SK-N-SH treated with all-trans-retinoic acid at 6 μM for 48 hours (cell line): Measurements from ENCODE around the gene CLCN3.

Experiments used
- ATAC-seq: fragments of 200-7000 bp; cut with Tn5 transposase; 3 replicates; pipeline ENCODE4 v1.9.1; 2020; ENCODE audit warnings: mild to moderate bottlenecking, moderate library complexity
- BACH2 ChIP-seq: fragments of 250-450 bp; sonication (Bioruptor Pico); IDR thresholded peaks from 2 replicates; pipeline ENCODE4 v1.9.0; 2021; ENCODE audit warnings: mild to moderate bottlenecking, borderline replicate concordance
- CSDC2 ChIP-seq: fragments of 250-450 bp; sonication (Bioruptor Pico); IDR thresholded peaks from 2 replicates; pipeline ENCODE4 v1.5.0; 2020; ENCODE audit warnings: mild to moderate bottlenecking, moderate library complexity
- ESRRG ChIP-seq: fragments of 250-450 bp; sonication (Bioruptor Pico); IDR thresholded peaks from 2 replicates; pipeline ENCODE4 v1.6.1; 2021; ENCODE audit warnings: mild to moderate bottlenecking
- GLIS3 ChIP-seq: fragments of 250-450 bp; sonication (Bioruptor Pico); IDR thresholded peaks from 2 replicates; pipeline ENCODE4 v1.5.0; 2020; ENCODE audit warnings: mild to moderate bottlenecking, moderate library complexity
- ISL1 ChIP-seq: fragments of 250-450 bp; sonication (Bioruptor Pico); IDR thresholded peaks from 2 replicates; pipeline ENCODE4 v2.1.2; 2022; ENCODE audit warnings: mild to moderate bottlenecking, moderate library complexity
- OSR1 ChIP-seq: fragments of 250-450 bp; sonication (Bioruptor Pico); IDR thresholded peaks from 2 replicates; pipeline ENCODE4 v1.8.0; 2022; ENCODE audit warnings: moderate library complexity, mild to moderate bottlenecking, inconsistent platforms
- PPARA ChIP-seq: fragments of 250-450 bp; sonication (Bioruptor Pico); IDR thresholded peaks from 2 replicates; pipeline ENCODE4 v1.5.0; 2020; ENCODE audit warnings: mild to moderate bottlenecking, borderline replicate concordance
- RARB ChIP-seq: fragments of 250-450 bp; sonication (Bioruptor Pico); IDR thresholded peaks from 2 replicates; pipeline ENCODE4 v1.8.0; 2021; ENCODE audit warnings: mild to moderate bottlenecking, moderate library complexity
- SNAI2 ChIP-seq: fragments of 250-450 bp; sonication (Bioruptor Pico); IDR thresholded peaks from 2 replicates; pipeline ENCODE4 v1.5.0; 2020; ENCODE audit warnings: mild to moderate bottlenecking, moderate library complexity
- TCF4 ChIP-seq: fragments of 250-450 bp; sonication (Bioruptor Pico); IDR thresholded peaks from 2 replicates; pipeline ENCODE4 v1.8.0; 2021; ENCODE audit warnings: mild to moderate bottlenecking, moderate library complexity, borderline replicate concordance
- TOX ChIP-seq: fragments of 250-450 bp; sonication (Bioruptor Pico); IDR thresholded peaks from 2 replicates; pipeline ENCODE4 v1.8.0; 2021; ENCODE audit warnings: mild to moderate bottlenecking, moderate library complexity, borderline replicate concordance
- ZC3H10 ChIP-seq: fragments of 250-450 bp; sonication (Bioruptor Pico); IDR thresholded peaks from 2 replicates; pipeline ENCODE4 v1.5.1; 2021; ENCODE audit warnings: mild to moderate bottlenecking, moderate library complexity
- ZFP3 ChIP-seq: fragments of 250-450 bp; sonication (Bioruptor Pico); IDR thresholded peaks from 2 replicates; pipeline ENCODE4 v1.5.0; 2020; ENCODE audit warnings: mild to moderate bottlenecking, moderate library complexity
- ZFP30 ChIP-seq: fragments of 450-650 bp; formaldehyde crosslinking; IDR thresholded peaks from 2 replicates; pipeline ENCODE4 v1.5.0; 2022; ENCODE audit warnings: mild to moderate bottlenecking, moderate library complexity
- ZNF565 ChIP-seq: fragments of 450-650 bp; formaldehyde crosslinking; conservative IDR thresholded peaks from 2 replicates; pipeline ENCODE4 v1.5.0; 2020; ENCODE audit warnings: low read depth, mild to moderate bottlenecking, moderate library complexity
- ZNF8 ChIP-seq: fragments of 450-650 bp; formaldehyde crosslinking; IDR thresholded peaks from 2 replicates; pipeline ENCODE4 v1.5.0; 2020; ENCODE audit warnings: mild to moderate bottlenecking, moderate library complexity
- TF ChIP-seq, protein P1 (sequence below): fragments of 250-450 bp; sonication (Bioruptor Pico); IDR thresholded peaks from 2 replicates; pipeline ENCODE4 v1.5.0; 2020; ENCODE audit warnings: mild to moderate bottlenecking, moderate library complexity
- TF ChIP-seq, protein P2 (sequence below): fragments of 250-450 bp; sonication (Bioruptor Pico); IDR thresholded peaks from 2 replicates; pipeline ENCODE4 v1.5.1; 2020; ENCODE audit warnings: low read depth, mild to moderate bottlenecking, moderate library complexity
- TF ChIP-seq, protein P3 (sequence below): fragments of 250-450 bp; sonication (Bioruptor Pico); IDR thresholded peaks from 2 replicates; pipeline ENCODE4 v1.8.0; 2021; ENCODE audit warnings: low read depth, mild to moderate bottlenecking, moderate library complexity, borderline replicate concordance

Gene CLCN3

DNA sequence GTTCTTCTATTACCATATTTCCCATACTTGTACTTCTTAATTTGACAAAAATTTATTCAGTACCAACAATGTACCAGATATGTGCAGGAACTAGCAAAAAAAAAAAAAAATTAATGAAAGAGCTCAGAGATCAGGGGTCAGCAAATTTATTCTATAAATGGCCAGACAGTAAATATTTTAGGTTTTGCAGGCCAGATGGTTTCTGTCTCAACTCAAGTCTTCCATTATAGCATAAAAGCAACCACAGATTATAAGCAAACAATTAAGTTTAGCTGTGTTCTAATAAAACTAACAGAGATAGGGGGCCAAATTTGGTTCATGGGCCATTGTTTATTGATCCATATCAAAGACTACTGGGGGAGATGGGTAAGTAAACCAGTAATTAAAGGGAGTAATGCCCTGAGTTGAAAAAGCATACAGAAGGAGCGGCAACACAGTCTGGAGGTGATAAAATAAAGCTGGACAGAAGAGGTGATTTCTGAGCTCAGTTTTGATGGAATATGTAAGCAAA lies 27.3 kb upstream of the CLCN3 start:
- ATAC-seq, result no peak
- TF ChIP-seq ZFP30 (CRISPR knock-in tag), result no peak
- TF ChIP-seq, protein P1, sequence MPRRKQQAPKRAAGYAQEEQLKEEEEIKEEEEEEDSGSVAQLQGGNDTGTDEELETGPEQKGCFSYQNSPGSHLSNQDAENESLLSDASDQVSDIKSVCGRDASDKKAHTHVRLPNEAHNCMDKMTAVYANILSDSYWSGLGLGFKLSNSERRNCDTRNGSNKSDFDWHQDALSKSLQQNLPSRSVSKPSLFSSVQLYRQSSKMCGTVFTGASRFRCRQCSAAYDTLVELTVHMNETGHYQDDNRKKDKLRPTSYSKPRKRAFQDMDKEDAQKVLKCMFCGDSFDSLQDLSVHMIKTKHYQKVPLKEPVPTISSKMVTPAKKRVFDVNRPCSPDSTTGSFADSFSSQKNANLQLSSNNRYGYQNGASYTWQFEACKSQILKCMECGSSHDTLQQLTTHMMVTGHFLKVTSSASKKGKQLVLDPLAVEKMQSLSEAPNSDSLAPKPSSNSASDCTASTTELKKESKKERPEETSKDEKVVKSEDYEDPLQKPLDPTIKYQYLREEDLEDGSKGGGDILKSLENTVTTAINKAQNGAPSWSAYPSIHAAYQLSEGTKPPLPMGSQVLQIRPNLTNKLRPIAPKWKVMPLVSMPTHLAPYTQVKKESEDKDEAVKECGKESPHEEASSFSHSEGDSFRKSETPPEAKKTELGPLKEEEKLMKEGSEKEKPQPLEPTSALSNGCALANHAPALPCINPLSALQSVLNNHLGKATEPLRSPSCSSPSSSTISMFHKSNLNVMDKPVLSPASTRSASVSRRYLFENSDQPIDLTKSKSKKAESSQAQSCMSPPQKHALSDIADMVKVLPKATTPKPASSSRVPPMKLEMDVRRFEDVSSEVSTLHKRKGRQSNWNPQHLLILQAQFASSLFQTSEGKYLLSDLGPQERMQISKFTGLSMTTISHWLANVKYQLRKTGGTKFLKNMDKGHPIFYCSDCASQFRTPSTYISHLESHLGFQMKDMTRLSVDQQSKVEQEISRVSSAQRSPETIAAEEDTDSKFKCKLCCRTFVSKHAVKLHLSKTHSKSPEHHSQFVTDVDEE, result no peak
- no peak for TF ChIP-seq PPARA (CRISPR knock-in tag)
- TF ChIP-seq ZNF8, result no peak
- TF ChIP-seq ZFP3 (CRISPR knock-in tag), result no peak
- no peak for TF ChIP-seq ESRRG (CRISPR knock-in tag)

DNA sequence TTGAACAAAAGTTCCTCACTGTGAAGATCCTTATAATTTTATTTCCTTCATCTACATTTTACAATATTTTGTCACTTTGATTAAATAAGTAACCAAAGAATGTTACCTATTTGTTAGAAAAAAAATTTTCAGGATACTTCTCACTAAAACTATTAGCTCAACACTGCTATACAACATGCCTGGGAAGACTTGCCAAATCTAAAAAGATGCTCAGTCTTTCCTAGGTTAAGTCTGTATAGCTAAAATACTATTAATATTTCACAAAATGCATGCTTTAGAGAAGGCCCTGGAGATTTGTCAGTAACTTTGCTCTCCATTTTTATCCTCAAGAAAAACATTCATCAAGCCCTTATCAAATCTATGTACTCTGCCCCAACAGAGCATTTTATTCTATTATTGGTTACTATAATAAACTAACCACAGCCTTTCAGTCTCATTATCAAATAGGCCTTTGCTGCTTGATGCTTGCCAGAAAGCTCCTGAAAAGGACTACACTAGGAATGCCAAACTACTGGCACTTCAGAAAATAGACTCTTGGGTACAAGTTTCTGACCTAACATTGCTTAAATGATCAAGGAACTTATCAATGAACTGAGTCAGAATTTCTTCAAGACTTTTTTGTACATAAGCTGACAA lies 25.7 kb upstream of the CLCN3 start:
- no peak for TF ChIP-seq PPARA (CRISPR knock-in tag)
- no peak for TF ChIP-seq ZNF8
- no peak for TF ChIP-seq TOX (CRISPR knock-in tag)
- TF ChIP-seq OSR1 (CRISPR knock-in tag), result no peak
- no peak for TF ChIP-seq CSDC2
- TF ChIP-seq, protein P2, sequence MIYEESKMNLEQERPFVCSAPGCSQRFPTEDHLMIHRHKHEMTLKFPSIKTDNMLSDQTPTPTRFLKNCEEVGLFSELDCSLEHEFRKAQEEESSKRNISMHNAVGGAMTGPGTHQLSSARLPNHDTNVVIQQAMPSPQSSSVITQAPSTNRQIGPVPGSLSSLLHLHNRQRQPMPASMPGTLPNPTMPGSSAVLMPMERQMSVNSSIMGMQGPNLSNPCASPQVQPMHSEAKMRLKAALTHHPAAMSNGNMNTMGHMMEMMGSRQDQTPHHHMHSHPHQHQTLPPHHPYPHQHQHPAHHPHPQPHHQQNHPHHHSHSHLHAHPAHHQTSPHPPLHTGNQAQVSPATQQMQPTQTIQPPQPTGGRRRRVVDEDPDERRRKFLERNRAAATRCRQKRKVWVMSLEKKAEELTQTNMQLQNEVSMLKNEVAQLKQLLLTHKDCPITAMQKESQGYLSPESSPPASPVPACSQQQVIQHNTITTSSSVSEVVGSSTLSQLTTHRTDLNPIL (CRISPR knock-in tag), result no peak
- peak; percentile 27; the same call in 1 of the 2 replicates for TF ChIP-seq TCF4 (CRISPR knock-in tag)
- no peak for TF ChIP-seq BACH2 (CRISPR knock-in tag)
- peak; percentile 87 for TF ChIP-seq ISL1 (CRISPR knock-in tag)
- TF ChIP-seq ZC3H10 (CRISPR knock-in tag), result no peak
- no peak for TF ChIP-seq GLIS3 (CRISPR knock-in tag)
- TF ChIP-seq, all 23 proteins: peak for 2
- peak; percentile 33; the same call in 1 of the 3 replicates for ATAC-seq

DNA sequence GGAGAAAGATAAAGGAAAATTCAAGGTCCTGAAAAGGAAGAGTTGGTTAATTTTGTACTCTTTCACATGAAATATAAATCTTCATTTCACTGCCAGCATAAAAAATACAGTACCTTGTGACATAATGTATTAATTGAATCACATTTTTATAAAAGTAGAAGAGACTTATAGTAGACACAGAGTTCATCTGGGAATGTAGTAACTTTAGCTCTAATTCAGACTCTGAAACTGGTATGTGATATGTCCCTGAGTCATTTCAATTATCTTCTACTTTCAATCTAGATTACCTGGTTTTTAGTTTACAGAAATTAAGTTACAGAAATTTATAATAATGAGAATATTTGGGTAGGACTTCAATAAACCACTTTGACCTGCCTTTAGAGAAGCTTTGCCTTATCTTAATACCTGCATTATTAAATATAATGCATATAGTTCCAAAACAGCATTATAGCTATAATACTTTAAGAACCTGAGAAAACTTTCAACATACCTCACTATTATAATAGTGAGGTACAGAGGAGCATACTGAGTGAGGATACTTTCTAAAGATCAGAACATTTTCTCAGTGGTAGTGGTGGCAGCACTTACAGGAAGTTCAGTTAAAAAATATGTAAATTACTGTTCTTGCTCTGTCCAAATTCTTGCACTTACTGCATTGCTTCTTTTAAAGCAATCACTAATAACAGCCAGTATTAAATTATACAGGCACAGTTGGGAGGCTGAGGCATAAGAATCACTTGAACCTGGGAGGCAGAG lies 19.2 kb upstream of the CLCN3 start:
- peak; percentile 29; the same call in 1 of the 3 replicates for ATAC-seq
- TF ChIP-seq RARB (CRISPR knock-in tag) (no peak), ISL1 (CRISPR knock-in tag) (peak; percentile 93), ESRRG (CRISPR knock-in tag) (no peak), ZC3H10 (CRISPR knock-in tag) (peak; percentile 88; the same call in 1 of the 2 replicates)

DNA sequence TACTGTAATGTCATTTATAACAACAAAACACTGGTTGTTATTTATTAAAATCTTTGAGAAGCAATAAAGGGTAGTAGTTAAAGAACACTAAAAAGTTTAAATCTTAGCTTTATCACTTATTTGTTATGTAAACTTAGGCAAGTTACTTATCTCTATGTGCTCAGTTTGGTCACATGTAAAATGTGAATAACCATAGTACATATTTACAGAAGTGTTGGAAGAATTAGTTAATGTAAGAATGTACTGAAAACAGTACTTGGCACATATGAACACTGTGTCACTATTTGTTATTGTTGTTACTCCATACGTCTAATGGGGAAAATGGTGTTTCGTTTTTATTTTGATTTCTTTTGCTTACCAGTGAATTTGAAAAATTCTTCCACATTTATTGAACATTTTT lies 17.1 kb upstream of the CLCN3 start:
- ATAC-seq, result no peak

More for the DNA sequence above, 17.1 kb upstream of the CLCN3 start:
- TF ChIP-seq PPARA (CRISPR knock-in tag) (no peak), SNAI2 (CRISPR knock-in tag) (no peak), ISL1 (CRISPR knock-in tag) (no peak), CSDC2 (no peak), TOX (CRISPR knock-in tag) (no peak), ZNF565 (CRISPR knock-in tag) (no peak), TCF4 (CRISPR knock-in tag) (no peak), ZFP3 (CRISPR knock-in tag) (no peak)
- TF ChIP-seq, protein P2 (CRISPR knock-in tag), result no peak
- TF ChIP-seq, protein P3, sequence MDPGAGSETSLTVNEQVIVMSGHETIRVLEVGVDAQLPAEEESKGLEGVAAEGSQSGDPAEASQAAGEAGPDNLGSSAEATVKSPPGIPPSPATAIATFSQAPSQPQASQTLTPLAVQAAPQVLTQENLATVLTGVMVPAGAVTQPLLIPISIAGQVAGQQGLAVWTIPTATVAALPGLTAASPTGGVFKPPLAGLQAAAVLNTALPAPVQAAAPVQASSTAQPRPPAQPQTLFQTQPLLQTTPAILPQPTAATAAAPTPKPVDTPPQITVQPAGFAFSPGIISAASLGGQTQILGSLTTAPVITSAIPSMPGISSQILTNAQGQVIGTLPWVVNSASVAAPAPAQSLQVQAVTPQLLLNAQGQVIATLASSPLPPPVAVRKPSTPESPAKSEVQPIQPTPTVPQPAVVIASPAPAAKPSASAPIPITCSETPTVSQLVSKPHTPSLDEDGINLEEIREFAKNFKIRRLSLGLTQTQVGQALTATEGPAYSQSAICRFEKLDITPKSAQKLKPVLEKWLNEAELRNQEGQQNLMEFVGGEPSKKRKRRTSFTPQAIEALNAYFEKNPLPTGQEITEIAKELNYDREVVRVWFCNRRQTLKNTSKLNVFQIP (CRISPR knock-in tag), result no peak
- TF ChIP-seq, all 23 proteins: peak for 0
